Measurements from ENCODE around the gene ROR2. TPM values are rescaled to one million over a fixed set of nuclear protein-coding genes. Genes with fewer than 3 reads are reported as not detected.

The ROR2 gene
- total RNA-seq, 6 experiments from 2014 or later = 0.09 TPM; not detected in 5

DNA sequence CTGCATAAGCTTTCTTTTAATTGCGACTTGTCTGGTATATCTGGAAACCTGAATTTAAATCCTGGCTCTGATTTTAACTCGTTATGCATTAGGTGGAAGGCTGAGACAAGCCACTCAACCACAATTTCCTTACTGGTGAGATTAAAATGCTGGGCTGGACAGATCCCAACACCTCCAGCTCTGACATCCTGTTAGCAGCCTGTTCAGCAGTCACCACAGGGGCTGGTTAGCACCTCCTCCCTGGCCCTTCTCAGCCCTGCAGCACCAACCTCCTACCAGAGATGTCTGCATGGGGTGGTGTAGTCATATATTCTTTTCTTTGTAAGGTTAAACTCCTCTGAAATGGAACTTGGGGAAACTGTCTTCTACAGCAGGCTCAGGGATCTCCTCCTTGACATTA lies 369.9 kb downstream of the ROR2 start:
- Mint-ChIP-seq H3K27ac (no peak overlapping the region), H3K4me3 (no peak overlapping the region), H3K36me3 (ENCODE audit: low read depth) (no peaks in the 10 kb centered on the region), H3K27me3 (ENCODE audit: insufficient read depth) (peaks cover 7% of the 10 kb centered on the region; the same call in 1 of the 2 replicates), H3K4me1 (ENCODE audit: low read depth) (no peaks in the 10 kb centered on the region), H3K9me3 (no peaks in the 10 kb centered on the region)
- peak; percentile 7 for DNase-seq
- TF ChIP-seq, protein P1, sequence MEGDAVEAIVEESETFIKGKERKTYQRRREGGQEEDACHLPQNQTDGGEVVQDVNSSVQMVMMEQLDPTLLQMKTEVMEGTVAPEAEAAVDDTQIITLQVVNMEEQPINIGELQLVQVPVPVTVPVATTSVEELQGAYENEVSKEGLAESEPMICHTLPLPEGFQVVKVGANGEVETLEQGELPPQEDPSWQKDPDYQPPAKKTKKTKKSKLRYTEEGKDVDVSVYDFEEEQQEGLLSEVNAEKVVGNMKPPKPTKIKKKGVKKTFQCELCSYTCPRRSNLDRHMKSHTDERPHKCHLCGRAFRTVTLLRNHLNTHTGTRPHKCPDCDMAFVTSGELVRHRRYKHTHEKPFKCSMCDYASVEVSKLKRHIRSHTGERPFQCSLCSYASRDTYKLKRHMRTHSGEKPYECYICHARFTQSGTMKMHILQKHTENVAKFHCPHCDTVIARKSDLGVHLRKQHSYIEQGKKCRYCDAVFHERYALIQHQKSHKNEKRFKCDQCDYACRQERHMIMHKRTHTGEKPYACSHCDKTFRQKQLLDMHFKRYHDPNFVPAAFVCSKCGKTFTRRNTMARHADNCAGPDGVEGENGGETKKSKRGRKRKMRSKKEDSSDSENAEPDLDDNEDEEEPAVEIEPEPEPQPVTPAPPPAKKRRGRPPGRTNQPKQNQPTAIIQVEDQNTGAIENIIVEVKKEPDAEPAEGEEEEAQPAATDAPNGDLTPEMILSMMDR (IDR thresholded peaks at IDR 0.05) = no peak

DNA sequence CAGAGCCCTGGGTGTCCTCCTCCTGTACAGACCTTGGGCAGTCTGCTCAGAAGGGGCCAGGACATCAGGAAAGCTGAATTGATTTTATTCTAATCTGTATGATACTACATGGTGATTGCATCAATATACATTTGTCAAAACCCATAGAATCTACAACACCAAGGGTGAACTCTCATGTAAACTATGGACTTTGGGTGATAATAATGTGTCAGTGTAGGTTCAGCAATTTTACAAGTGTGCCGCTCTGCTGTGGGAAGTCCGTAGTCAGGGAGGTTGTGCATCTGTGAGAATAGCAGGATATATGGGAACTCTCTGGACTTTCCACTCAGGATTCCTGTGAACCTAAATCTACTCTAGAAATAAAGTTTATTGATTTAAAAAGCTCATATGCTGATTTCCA lies 371.1 kb downstream of the ROR2 start:
- no peaks in the 10 kb centered on the region for H3K4me1 Mint-ChIP-seq (ENCODE audit: low read depth)
- H3K9me3 Mint-ChIP-seq = no peaks in the 10 kb centered on the region
- no peak for DNase-seq
- TF ChIP-seq, protein P1 (IDR thresholded peaks at IDR 0.05) = no peak
- no peaks in the 10 kb centered on the region for H3K36me3 Mint-ChIP-seq (ENCODE audit: low read depth)
- H3K27ac Mint-ChIP-seq = no peak overlapping the region
- H3K4me3 Mint-ChIP-seq = no peak overlapping the region
- H3K27me3 Mint-ChIP-seq (ENCODE audit: insufficient read depth) = peaks cover 7% of the 10 kb centered on the region; the same call in 1 of the 2 replicates

- H3K9me3 Mint-ChIP-seq = no peaks in the 10 kb centered on the region
- no peaks in the 10 kb centered on the region for H3K36me3 Mint-ChIP-seq (ENCODE audit: low read depth)
- no peaks in the 10 kb centered on the region for H3K4me1 Mint-ChIP-seq (ENCODE audit: low read depth)
- no peak for DNase-seq
- peaks cover 14% of the 10 kb centered on the region; the same call in 1 of the 2 replicates for H3K27me3 Mint-ChIP-seq (ENCODE audit: insufficient read depth)
- no peak overlapping the region for H3K4me3 Mint-ChIP-seq
- H3K27ac Mint-ChIP-seq = no peak overlapping the region
- TF ChIP-seq, protein P1 (IDR thresholded peaks at IDR 0.05) = no peak
These were observed 372.4 kb downstream of the ROR2 start for GRCh38 chr9:91577633-91578061.

DNA sequence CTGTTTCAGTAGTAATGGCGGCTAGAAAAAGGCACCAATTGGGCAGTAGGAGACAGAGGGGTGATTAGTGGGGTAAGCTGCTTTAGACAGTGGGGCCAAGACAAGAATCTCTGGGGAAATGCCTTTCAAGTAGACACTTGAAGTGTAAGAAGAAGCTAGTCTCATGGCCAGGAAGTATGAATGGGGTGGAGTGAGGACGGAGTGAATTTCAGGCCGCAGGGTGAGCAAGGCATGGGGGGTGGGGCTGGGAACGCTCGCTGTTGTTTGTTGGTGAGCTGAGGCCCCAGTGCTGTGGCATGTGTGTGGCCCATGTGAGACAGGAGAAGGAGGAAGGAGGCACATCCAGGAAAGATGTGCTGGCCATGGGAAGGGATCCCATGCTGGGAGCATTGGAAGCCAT lies 377.2 kb downstream of the ROR2 start:
- peaks cover 5% of the 10 kb centered on the region for H3K9me3 Mint-ChIP-seq
- no peak for DNase-seq
- H3K27ac Mint-ChIP-seq = no peak overlapping the region
- H3K4me1 Mint-ChIP-seq (ENCODE audit: low read depth) = no peaks in the 10 kb centered on the region
- H3K27me3 Mint-ChIP-seq (ENCODE audit: insufficient read depth) = peaks cover 14% of the 10 kb centered on the region
- H3K4me3 Mint-ChIP-seq = no peak overlapping the region
- TF ChIP-seq, protein P1 (IDR thresholded peaks at IDR 0.05) = no peak
- H3K36me3 Mint-ChIP-seq (ENCODE audit: low read depth) = 0 out of 2 replicates have a peak, but pooled peaks cover 4% of the 10 kb centered on the region

GRCh38 chr9:91572044-91572443 lies 378.0 kb downstream of the ROR2 start:
- Mint-ChIP-seq H3K27me3 (ENCODE audit: insufficient read depth) (peaks cover 14% of the 10 kb centered on the region), H3K4me1 (ENCODE audit: low read depth) (no peaks in the 10 kb centered on the region), H3K36me3 (ENCODE audit: low read depth) (0 out of 2 replicates have a peak, but pooled peaks cover 4% of the 10 kb centered on the region), H3K4me3 (no peak overlapping the region), H3K27ac (no peak overlapping the region), H3K9me3 (peaks cover 5% of the 10 kb centered on the region)
- no peak for DNase-seq
- TF ChIP-seq, protein P1 (IDR thresholded peaks at IDR 0.05) = no peak

- Mint-ChIP-seq H3K27ac (no peak overlapping the region), H3K36me3 (ENCODE audit: low read depth) (0 out of 2 replicates have a peak, but pooled peaks cover 4% of the 10 kb centered on the region), H3K4me1 (ENCODE audit: low read depth) (no peaks in the 10 kb centered on the region), H3K27me3 (ENCODE audit: insufficient read depth) (peaks cover 14% of the 10 kb centered on the region), H3K9me3 (peaks cover 5% of the 10 kb centered on the region), H3K4me3 (no peak overlapping the region)
- TF ChIP-seq, protein P1 (IDR thresholded peaks at IDR 0.05) = no peak
- no peak for DNase-seq
These were observed 379.0 kb downstream of the ROR2 start for GRCh38 chr9:91571036-91571435.

Measured in HFFc6 (cell line).